HepG2 (cell line): ENCODE results near the gene WWC1. TPM values are rescaled to one million over a fixed set of nuclear protein-coding genes. Genes with fewer than 3 reads are reported as not detected.

ENCODE experiments used
- ATAC-seq: fragments of 200-7000 bp; cut with Tn5 transposase; 3 replicates; pipeline ENCODE4 v1.9.1; 2020; ENCODE audit warnings: mild to moderate bottlenecking, moderate library complexity
- BruUV-seq: library from RNA; stranded (reverse); fragments of 400-500 nt; replicated peaks from 2 replicates; lab custom pipeline; 2021; lab: Mats Ljungman, UMichigan
- CTCF ChIA-PET: fragments of 300-600 bp; formaldehyde crosslinking; extraction: SDS; loops from one replicate; lab custom pipeline; 2021; ENCODE audit warnings: low total read pairs, inconsistent platforms, low intra/inter-chr PET ratio; lab: Yijun Ruan, JAX
- POLR2A ChIA-PET: fragments of 350-600 bp; sonication (Branson Sonifier 250); formaldehyde crosslinking; loops from one replicate; lab custom pipeline; 2020; ENCODE audit warnings: antibody characterized with exemption, inconsistent platforms; lab: Yijun Ruan, JAX
- DNase-seq: peaks from one replicate; pipeline ENCODE4 v3.0.0-alpha.2; 2015; ENCODE audit warnings: low spot score
- FAIRE-seq: peaks from 3 replicates; lab custom pipeline; 2011; peaks lifted over from hg19 to GRCh38; lab: Jason Lieb, UNC
- H2AFZ ChIP-seq: one replicate; pipeline ENCODE4 v1.6.1; 2011; ENCODE audit warnings: low read length, inconsistent platforms
- H3K27ac ChIP-seq: fragments of 300-600 bp; 3 replicates; pipeline ENCODE4 v1.8.0; 2011; ENCODE audit warnings: mixed run types, mild to moderate bottlenecking, mixed read lengths, low read length, inconsistent platforms; ENCODE audit not compliant: insufficient read depth; ENCODE audit errors: extremely low read length
- H3K27me3 ChIP-seq, 2 experiments: fragments of 200-600 bp in 1 of 2; 2 replicates in 1 of 2; 3 replicates in 1 of 2; pipeline versions ENCODE4 v1.6.0 to v1.8.0; 2011; ENCODE audit warnings: low read length in 2 of 2, mild to moderate bottlenecking in 2 of 2, moderate library complexity in 2 of 2, inconsistent platforms in 1 of 2; ENCODE audit not compliant: insufficient read depth in 2 of 2, control insufficient read depth in 1 of 2
- H3K36me3 ChIP-seq, 2 experiments: fragments of 200-600 bp in 1 of 2; replicated peaks in 1 of 2; 2 replicates in 1 of 2; 3 replicates in 1 of 2; pipeline versions ENCODE4 v1.5.1 to v1.8.0; 2011; ENCODE audit warnings: low read length in 2 of 2, inconsistent platforms in 1 of 2; ENCODE audit not compliant: insufficient read depth in 2 of 2, control insufficient read depth in 1 of 2
- H3K4me1 ChIP-seq: 2 replicates; pipeline ENCODE4 v1.5.1; 2012; ENCODE audit warnings: low read length, inconsistent platforms; ENCODE audit not compliant: insufficient read depth
- H3K4me2 ChIP-seq: 2 replicates; pipeline ENCODE4 v1.6.0; 2011; ENCODE audit warnings: low read depth, low read length, inconsistent platforms
- H3K4me3 ChIP-seq, 3 experiments: fragments of 200-600 bp in 1 of 3; sonication (generic), shearing (Covaris generic) in 1 of 3; replicated peaks in 1 of 3; 2 replicates each; pipeline ENCODE4 v1.5.1; 2011 to 2016; ENCODE audit warnings: low read length in 3 of 3, inconsistent platforms in 2 of 3, low read depth in 2 of 3, mild to moderate bottlenecking in 2 of 3, control low read depth in 1 of 3, mixed read lengths in 1 of 3; ENCODE audit not compliant: insufficient read depth in 1 of 3
- H3K79me2 ChIP-seq: one replicate; pipeline ENCODE4 v1.6.1; 2011; ENCODE audit warnings: low read length, inconsistent platforms; ENCODE audit not compliant: insufficient read depth
- H3K9ac ChIP-seq: 2 replicates; pipeline ENCODE4 v1.6.0; 2011; ENCODE audit warnings: mild to moderate bottlenecking, low read depth, low read length, inconsistent platforms; ENCODE audit not compliant: insufficient read depth
- H3K9me3 ChIP-seq: 2 replicates; pipeline ENCODE4 v1.5.1; 2012; ENCODE audit warnings: mild to moderate bottlenecking, low read length
- H4K20me1 ChIP-seq: 2 replicates; pipeline ENCODE4 v1.6.0; 2011; ENCODE audit warnings: inconsistent platforms, mild to moderate bottlenecking, low read length, moderate library complexity; ENCODE audit not compliant: insufficient read depth
- ETV6 ChIP-seq: sonication (generic); formaldehyde crosslinking; conservative IDR thresholded peaks from 2 replicates; pipeline ENCODE4 v1.4.0; 2020; ENCODE audit warnings: missing genetic modification reagents
- HNRNPLL ChIP-seq: fragments of 200-400 bp; formaldehyde crosslinking; IDR thresholded peaks from 2 replicates; pipeline ENCODE4 v1.6.1; 2017; ENCODE audit warnings: mild to moderate bottlenecking, low read depth, low read length; ENCODE audit not compliant: poor library complexity, severe bottlenecking
- MED1 ChIP-seq: sonication (generic); formaldehyde crosslinking; IDR thresholded peaks from 2 replicates; pipeline ENCODE4 v1.4.0; 2020; ENCODE audit warnings: missing genetic modification reagents
- REXO4 ChIP-seq: sonication (generic); formaldehyde crosslinking; IDR thresholded peaks from 2 replicates; pipeline ENCODE4 v1.8.0; 2022; ENCODE audit warnings: missing genetic modification reagents, mild to moderate bottlenecking, borderline replicate concordance
- RFX1 ChIP-seq: fragments of 450-650 bp; IDR thresholded peaks from 2 replicates; pipeline ENCODE4 v1.6.1; 2017
- ZC3H4 ChIP-seq: sonication (generic); formaldehyde crosslinking; IDR thresholded peaks from 2 replicates; pipeline ENCODE4 v1.4.0; 2020; ENCODE audit warnings: missing genetic modification reagents, borderline replicate concordance
- ZFP1 ChIP-seq: IDR thresholded peaks from 2 replicates; pipeline ENCODE4 v1.6.1; 2016
- ZNF746 ChIP-seq: sonication (generic); formaldehyde crosslinking; IDR thresholded peaks from 2 replicates; pipeline ENCODE4 v1.8.0; 2022; ENCODE audit warnings: mild to moderate bottlenecking, missing genetic modification reagents
- WGBS: methylation state at CpG from one replicate; pipeline ENCODE4 v1.1.6; 2017; ENCODE audit warnings: low lambda C conversion rate; 5-methylcytosine and 5-hydroxymethylcytosine counted together
- in situ Hi-C: cut with HindIII; loops from 2 replicates; pipeline ENCODE4 v1.10.0; 2017; ENCODE audit warnings: low pct_unique_long_range_greater_than_20kb; ENCODE audit not compliant: extremely low pct_ligation_motif_present
- intact Hi-C: fragments of 100-400 bp; cut with micrococcal nuclease; formaldehyde crosslinking; loops from one replicate; pipeline ENCODE4 v1.10.0; 2022; ENCODE audit not compliant: unreplicated experiment
- polyA plus RNA-seq, 8 experiments: library from polyadenylated mRNA; depleted of rRNA in 3 of 8; stranded (reverse) in 7 of 8; unstranded in 1 of 8; fragments of >200 nt; fragmentation: Illumina TruSeq in 4 of 8; extraction: Trizol in 4 of 8; gene quantifications; 2 replicates each; pipeline versions ENCODE4 v1.2.1 to v1.2.3, GENCODE V29; 2011 to 2016; ENCODE audit warnings: low read depth in 4 of 8, missing spikeins in 1 of 8, mixed read lengths in 1 of 8; ENCODE audit not compliant: insufficient read depth in 1 of 8
- total RNA-seq, 5 experiments: library from RNA; depleted of rRNA; stranded (reverse); fragments of >200 nt; fragmentation: Illumina TruSeq; extraction: Trizol; gene quantifications; 2 replicates each; pipeline ENCODE4 v1.2.3, GENCODE V29; 2016; ENCODE audit warnings: low read depth in 1 of 5
- TF ChIP-seq, protein P1 (sequence below): sonication (generic); formaldehyde crosslinking; IDR thresholded peaks from 2 replicates; pipeline ENCODE4 v1.8.0; 2022; ENCODE audit warnings: mild to moderate bottlenecking, missing genetic modification reagents; ENCODE audit not compliant: insufficient replicate concordance
- TF ChIP-seq, protein P2 (sequence below): sonication (generic); formaldehyde crosslinking; IDR thresholded peaks from 2 replicates; pipeline ENCODE4 v1.5.1; 2020; ENCODE audit warnings: missing genetic modification reagents, mild to moderate bottlenecking, borderline replicate concordance
- TF ChIP-seq, protein P3 (sequence below): sonication (generic); formaldehyde crosslinking; IDR thresholded peaks from one replicate; pipeline ENCODE4 v1.5.1; 2020; ENCODE audit warnings: mild to moderate bottlenecking, missing genetic modification reagents; ENCODE audit errors: not compliant biosample characterization
- TF ChIP-seq, protein P4 (sequence below): sonication (generic); formaldehyde crosslinking; IDR thresholded peaks from 2 replicates; pipeline ENCODE4 v1.4.0; 2020; ENCODE audit warnings: missing genetic modification reagents, low read depth, mild to moderate bottlenecking, borderline replicate concordance

The WWC1 gene
- total and polyA plus RNA-seq, 2 of the 13 experiments (the other 11 are each of a cell fraction or from before 2014, with no cell fraction given): 8.3 to 17.9 TPM

DNA sequence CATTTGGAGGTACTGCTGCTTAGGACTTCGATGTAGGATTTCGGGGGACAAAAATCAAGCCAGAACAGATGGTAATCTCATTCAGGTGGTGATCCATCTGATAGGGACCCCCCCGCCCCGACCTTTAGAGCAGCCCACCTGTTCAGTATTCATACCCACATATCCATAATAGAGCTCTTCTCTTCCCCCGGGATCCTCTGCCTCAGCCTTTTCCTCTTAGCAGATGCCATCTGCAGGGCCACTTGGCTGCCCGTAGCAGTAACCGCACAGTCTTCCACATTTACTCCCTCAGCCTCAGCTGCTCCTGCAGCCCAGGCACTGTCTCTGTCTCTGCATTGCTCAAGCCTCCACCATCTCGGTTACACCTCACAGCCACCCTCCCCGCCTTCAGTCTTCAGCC is 129.0 kb downstream of the WWC1 start:
- in situ Hi-C loops (loop anchor here (5.0 kb wide), 1 partner anchor 148 kb away; no protein-coding TSS in a partner anchor), intact Hi-C loops (loop anchor here (5.0 kb wide), 1 partner anchor 128 kb away; the partner anchor contains the start of gene WWC1)
- BruUV-seq: no TSS peak
- H3K4me3 ChIP-seq: no peak overlapping the region
- H3K4me2 ChIP-seq: no peak overlapping the region
- FAIRE-seq (no peak), ATAC-seq (no peak), DNase-seq (no peak)
- H3K9ac ChIP-seq: no peak overlapping the region
- H3K4me1 ChIP-seq: peaks cover 25% of the 10 kb centered on the region
- no peak overlapping the region for H2AFZ ChIP-seq
- no peaks in the 10 kb centered on the region for H4K20me1 ChIP-seq
- WGBS: 84% methylated on average over 9 of the region's 9 CpGs
- H3K9me3 ChIP-seq: no peaks in the 10 kb centered on the region
- H3K27me3 ChIP-seq: no peaks in the 10 kb centered on the region
- ChIA-PET CTCF (no interaction called here), POLR2A (no interaction called here)
- no peak overlapping the region for H3K27ac ChIP-seq
- TF ChIP-seq REXO4 (no peak), RFX1 (no peak), ZNF746 (CRISPR knock-in tag) (no peak), MED1 (CRISPR knock-in tag) (no peak), ZFP1 (CRISPR knock-in tag) (no peak), HNRNPLL (no peak), ETV6 (no peak), ZC3H4 (CRISPR knock-in tag) (no peak)
- TF ChIP-seq, protein P1, sequence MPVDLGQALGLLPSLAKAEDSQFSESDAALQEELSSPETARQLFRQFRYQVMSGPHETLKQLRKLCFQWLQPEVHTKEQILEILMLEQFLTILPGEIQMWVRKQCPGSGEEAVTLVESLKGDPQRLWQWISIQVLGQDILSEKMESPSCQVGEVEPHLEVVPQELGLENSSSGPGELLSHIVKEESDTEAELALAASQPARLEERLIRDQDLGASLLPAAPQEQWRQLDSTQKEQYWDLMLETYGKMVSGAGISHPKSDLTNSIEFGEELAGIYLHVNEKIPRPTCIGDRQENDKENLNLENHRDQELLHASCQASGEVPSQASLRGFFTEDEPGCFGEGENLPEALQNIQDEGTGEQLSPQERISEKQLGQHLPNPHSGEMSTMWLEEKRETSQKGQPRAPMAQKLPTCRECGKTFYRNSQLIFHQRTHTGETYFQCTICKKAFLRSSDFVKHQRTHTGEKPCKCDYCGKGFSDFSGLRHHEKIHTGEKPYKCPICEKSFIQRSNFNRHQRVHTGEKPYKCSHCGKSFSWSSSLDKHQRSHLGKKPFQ (CRISPR knock-in tag): no peak
- TF ChIP-seq, protein P2, sequence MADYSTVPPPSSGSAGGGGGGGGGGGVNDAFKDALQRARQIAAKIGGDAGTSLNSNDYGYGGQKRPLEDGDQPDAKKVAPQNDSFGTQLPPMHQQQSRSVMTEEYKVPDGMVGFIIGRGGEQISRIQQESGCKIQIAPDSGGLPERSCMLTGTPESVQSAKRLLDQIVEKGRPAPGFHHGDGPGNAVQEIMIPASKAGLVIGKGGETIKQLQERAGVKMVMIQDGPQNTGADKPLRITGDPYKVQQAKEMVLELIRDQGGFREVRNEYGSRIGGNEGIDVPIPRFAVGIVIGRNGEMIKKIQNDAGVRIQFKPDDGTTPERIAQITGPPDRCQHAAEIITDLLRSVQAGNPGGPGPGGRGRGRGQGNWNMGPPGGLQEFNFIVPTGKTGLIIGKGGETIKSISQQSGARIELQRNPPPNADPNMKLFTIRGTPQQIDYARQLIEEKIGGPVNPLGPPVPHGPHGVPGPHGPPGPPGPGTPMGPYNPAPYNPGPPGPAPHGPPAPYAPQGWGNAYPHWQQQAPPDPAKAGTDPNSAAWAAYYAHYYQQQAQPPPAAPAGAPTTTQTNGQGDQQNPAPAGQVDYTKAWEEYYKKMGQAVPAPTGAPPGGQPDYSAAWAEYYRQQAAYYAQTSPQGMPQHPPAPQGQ (CRISPR knock-in tag): no peak
- TF ChIP-seq, protein P3, sequence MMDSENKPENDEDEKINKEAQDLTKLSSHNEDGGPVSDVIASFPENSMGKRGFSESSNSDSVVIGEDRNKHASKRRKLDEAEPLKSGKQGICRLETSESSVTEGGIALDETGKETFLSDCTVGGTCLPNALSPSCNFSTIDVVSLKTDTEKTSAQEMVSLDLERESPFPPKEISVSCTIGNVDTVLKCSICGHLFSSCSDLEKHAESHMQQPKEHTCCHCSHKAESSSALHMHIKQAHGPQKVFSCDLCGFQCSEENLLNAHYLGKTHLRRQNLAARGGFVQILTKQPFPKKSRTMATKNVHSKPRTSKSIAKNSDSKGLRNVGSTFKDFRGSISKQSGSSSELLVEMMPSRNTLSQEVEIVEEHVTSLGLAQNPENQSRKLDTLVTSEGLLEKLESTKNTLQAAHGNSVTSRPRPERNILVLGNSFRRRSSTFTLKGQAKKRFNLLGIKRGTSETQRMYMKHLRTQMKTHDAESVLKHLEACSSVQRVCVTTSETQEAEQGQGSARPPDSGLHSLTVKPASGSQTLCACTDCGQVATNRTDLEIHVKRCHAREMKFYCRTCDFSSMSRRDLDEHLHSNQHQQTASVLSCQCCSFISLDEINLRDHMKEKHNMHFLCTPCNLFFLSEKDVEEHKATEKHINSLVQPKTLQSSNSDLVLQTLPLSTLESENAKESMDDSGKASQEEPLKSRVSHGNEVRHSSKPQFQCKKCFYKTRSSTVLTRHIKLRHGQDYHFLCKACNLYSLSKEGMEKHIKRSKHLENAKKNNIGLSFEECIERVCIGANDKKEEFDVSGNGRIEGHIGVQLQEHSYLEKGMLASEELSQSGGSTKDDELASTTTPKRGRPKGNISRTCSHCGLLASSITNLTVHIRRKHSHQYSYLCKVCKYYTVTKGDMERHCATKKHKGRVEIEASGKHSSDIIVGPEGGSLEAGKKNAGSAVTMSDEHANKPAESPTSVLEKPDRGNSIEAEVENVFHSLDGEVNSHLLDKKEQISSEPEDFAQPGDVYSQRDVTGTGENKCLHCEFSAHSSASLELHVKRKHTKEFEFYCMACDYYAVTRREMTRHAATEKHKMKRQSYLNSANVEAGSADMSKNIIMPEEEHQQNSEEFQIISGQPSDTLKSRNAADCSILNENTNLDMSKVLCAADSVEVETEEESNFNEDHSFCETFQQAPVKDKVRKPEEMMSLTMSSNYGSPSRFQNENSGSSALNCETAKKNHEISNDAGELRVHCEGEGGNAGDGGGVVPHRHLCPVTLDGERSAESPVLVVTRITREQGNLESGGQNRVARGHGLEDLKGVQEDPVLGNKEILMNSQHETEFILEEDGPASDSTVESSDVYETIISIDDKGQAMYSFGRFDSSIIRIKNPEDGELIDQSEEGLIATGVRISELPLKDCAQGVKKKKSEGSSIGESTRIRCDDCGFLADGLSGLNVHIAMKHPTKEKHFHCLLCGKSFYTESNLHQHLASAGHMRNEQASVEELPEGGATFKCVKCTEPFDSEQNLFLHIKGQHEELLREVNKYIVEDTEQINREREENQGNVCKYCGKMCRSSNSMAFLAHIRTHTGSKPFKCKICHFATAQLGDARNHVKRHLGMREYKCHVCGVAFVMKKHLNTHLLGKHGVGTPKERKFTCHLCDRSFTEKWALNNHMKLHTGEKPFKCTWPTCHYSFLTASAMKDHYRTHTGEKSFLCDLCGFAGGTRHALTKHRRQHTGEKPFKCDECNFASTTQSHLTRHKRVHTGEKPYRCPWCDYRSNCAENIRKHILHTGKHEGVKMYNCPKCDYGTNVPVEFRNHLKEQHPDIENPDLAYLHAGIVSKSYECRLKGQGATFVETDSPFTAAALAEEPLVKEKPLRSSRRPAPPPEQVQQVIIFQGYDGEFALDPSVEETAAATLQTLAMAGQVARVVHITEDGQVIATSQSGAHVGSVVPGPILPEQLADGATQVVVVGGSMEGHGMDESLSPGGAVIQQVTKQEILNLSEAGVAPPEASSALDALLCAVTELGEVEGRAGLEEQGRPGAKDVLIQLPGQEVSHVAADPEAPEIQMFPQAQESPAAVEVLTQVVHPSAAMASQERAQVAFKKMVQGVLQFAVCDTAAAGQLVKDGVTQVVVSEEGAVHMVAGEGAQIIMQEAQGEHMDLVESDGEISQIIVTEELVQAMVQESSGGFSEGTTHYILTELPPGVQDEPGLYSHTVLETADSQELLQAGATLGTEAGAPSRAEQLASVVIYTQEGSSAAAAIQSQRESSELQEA (CRISPR knock-in tag): no peak
- TF ChIP-seq, protein P4, sequence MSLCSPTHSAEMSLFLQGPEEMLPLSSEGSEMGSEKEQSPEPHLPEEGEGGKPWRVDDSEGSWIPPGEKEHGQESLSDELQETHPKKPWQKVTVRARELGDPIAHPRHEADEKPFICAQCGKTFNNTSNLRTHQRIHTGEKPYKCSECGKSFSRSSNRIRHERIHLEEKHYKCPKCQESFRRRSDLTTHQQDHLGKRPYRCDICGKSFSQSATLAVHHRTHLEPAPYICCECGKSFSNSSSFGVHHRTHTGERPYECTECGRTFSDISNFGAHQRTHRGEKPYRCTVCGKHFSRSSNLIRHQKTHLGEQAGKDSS: no peak
- H3K79me2 ChIP-seq: no peaks in the 10 kb centered on the region
- peaks cover 3 to 17% of the 10 kb centered on the region in 2 experiments; a peak in 3 of 5 replicates for H3K36me3 ChIP-seq
